ENCODE measurements around the gene DEPP1.

DEPP1 gene

GRCh38 chr10:44954042-44954441 is 24.6 kb downstream of the DEPP1 start:
- DNase-seq (ENCODE audit: low spot score): no peak

GRCh38 chr10:44952779-44953231 is 25.8 kb downstream of the DEPP1 start:
- no peak for DNase-seq (ENCODE audit: low spot score)

- no peak for DNase-seq (ENCODE audit: low spot score)
These were observed 26.9 kb downstream of the DEPP1 start for GRCh38 chr10:44951576-44952226.

- no peak for DNase-seq (ENCODE audit: low spot score)
These were observed 28.0 kb downstream of the DEPP1 start for GRCh38 chr10:44950326-44951225.

GRCh38 chr10:44949915-44950314 is 28.7 kb downstream of the DEPP1 start:
- DNase-seq (ENCODE audit: low spot score): no peak

- DNase-seq (ENCODE audit: low spot score): no peak
These were observed 29.3 kb downstream of the DEPP1 start for GRCh38 chr10:44949127-44949802.

GRCh38 chr10:44948642-44949041 is 30.0 kb downstream of the DEPP1 start:
- no peak for DNase-seq (ENCODE audit: low spot score)

GRCh38 chr10:44947371-44948152 is 31.0 kb downstream of the DEPP1 start:
- DNase-seq (ENCODE audit: low spot score): no peak

GRCh38 chr10:44946205-44946604 is 32.4 kb downstream of the DEPP1 start:
- no peak for DNase-seq (ENCODE audit: low spot score)

- no peak for DNase-seq (ENCODE audit: low spot score)
These were observed 34.3 kb downstream of the DEPP1 start for GRCh38 chr10:44944354-44944753.

GRCh38 chr10:44939691-44940401 is 38.8 kb downstream of the DEPP1 start:
- DNase-seq (ENCODE audit: low spot score): no peak

GRCh38 chr10:44938956-44939355 is 39.7 kb downstream of the DEPP1 start:
- no peak for DNase-seq (ENCODE audit: low spot score)

GRCh38 chr10:44937196-44938005 is 41.2 kb downstream of the DEPP1 start:
- DNase-seq (ENCODE audit: low spot score): no peak

- no peak for DNase-seq (ENCODE audit: low spot score)
These were observed 42.2 kb downstream of the DEPP1 start for GRCh38 chr10:44936314-44936975.

GRCh38 chr10:44935966-44936295 is 42.7 kb downstream of the DEPP1 start:
- DNase-seq (ENCODE audit: low spot score): no peak

- DNase-seq (ENCODE audit: low spot score): no peak
These were observed 43.2 kb downstream of the DEPP1 start for GRCh38 chr10:44935201-44935965.

- peak; percentile 32 for DNase-seq (ENCODE audit: low spot score)
These were observed 44.0 kb downstream of the DEPP1 start for GRCh38 chr10:44934416-44935200.
